IMR-90 (cell line): Measurements from ENCODE around the gene PRDM2.

Source experiments
- POLR2A ChIP-seq: IDR thresholded peaks from 2 replicates; pipeline ENCODE4 v1.6.1; 2012; ENCODE audit warnings: mild to moderate bottlenecking, low read depth, low read length
- RAD21 ChIP-seq: IDR thresholded peaks from 2 replicates; pipeline ENCODE4 v1.6.1; 2012; ENCODE audit warnings: low read length, improper control_type of control experiment
- TF ChIP-seq, protein P1 (sequence below): conservative IDR thresholded peaks from 2 replicates; pipeline ENCODE4 v1.5.1; 2012; ENCODE audit warnings: mild to moderate bottlenecking, low read depth, low read length, improper control_type of control experiment

DNA sequence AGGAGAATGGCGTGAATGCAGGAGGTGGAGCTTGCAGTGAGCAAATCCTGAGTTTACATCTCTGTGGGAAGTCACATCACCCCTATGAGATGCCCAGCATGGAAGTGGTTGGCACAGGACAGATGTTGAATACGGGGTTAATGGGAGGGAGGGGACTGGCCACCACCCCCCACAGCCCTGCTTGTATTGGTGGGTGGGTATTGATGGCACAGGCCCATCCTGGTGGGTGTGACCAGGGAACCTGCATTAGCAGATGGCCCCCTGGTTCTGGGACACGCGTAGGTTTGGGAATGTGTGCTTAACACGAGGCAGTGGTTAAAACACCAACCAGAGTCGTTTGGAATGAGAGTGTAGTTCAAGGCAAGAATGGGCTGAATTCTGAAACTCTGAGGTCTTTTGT is 117.9 kb downstream of the PRDM2 start:
- TF ChIP-seq, protein P1, sequence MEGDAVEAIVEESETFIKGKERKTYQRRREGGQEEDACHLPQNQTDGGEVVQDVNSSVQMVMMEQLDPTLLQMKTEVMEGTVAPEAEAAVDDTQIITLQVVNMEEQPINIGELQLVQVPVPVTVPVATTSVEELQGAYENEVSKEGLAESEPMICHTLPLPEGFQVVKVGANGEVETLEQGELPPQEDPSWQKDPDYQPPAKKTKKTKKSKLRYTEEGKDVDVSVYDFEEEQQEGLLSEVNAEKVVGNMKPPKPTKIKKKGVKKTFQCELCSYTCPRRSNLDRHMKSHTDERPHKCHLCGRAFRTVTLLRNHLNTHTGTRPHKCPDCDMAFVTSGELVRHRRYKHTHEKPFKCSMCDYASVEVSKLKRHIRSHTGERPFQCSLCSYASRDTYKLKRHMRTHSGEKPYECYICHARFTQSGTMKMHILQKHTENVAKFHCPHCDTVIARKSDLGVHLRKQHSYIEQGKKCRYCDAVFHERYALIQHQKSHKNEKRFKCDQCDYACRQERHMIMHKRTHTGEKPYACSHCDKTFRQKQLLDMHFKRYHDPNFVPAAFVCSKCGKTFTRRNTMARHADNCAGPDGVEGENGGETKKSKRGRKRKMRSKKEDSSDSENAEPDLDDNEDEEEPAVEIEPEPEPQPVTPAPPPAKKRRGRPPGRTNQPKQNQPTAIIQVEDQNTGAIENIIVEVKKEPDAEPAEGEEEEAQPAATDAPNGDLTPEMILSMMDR: no peak
- TF ChIP-seq POLR2A (no peak), RAD21 (no peak)
